ENCODE data around the gene PITRM1.

PITRM1 gene

DNA sequence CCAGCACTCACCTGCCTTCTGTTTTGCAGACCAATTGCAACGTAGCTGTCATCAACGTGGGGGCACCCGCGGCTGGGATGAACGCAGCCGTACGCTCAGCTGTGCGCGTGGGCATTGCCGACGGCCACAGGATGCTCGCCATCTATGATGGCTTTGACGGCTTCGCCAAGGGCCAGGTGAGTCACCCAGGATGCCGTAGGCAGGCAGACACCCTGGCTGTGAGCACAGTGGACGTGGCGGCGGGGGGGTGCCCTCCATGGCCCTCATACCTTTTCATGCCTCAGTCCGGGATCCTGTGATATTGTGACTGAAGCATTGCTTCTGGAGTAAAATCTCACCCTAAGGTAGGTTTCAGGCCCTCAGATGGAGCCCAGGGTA is 59.2 kb downstream of the PITRM1 start:
- H3K9ac ChIP-seq (ENCODE audit: low read length in 5 of 5), result no peak overlapping the region
- H3K4me3 ChIP-seq (ENCODE audit: low read depth in 1 of 5, low read length in 5 of 5), result no peak overlapping the region
- peaks cover 0 to 75% (median 45%) of the 10 kb centered on the region in 5 donors for H3K36me3 ChIP-seq (ENCODE audit: control insufficient read depth in 5 of 5, insufficient read depth in 5 of 5, low read length in 5 of 5)
- peaks cover 0 to 4% (median 0%) of the 10 kb centered on the region in 5 donors for H3K27me3 ChIP-seq (ENCODE audit: control insufficient read depth in 5 of 5, insufficient read depth in 4 of 5, low read length in 5 of 5)
- H3K27ac ChIP-seq (ENCODE audit: low read depth, low read length), result no peak overlapping the region
- H3K4me1 ChIP-seq (ENCODE audit: control insufficient read depth in 5 of 5, insufficient read depth in 5 of 5, low read length in 5 of 5), result peaks cover 0 to 16% (median 9%) of the 10 kb centered on the region in 5 donors
- no peaks in the 10 kb centered on the region for H3K9me3 ChIP-seq (ENCODE audit: control insufficient read depth in 5 of 5, low read length in 5 of 5)

GRCh38 chr10:3111621-3112163 is 60.9 kb downstream of the PITRM1 start:
- H3K4me1 ChIP-seq (ENCODE audit: control insufficient read depth in 5 of 5, insufficient read depth in 5 of 5, low read length in 5 of 5), result peaks cover 6 to 27% (median 14%) of the 10 kb centered on the region in 5 donors
- H3K36me3 ChIP-seq (ENCODE audit: control insufficient read depth in 5 of 5, insufficient read depth in 5 of 5, low read length in 5 of 5), result peaks cover 0 to 70% (median 44%) of the 10 kb centered on the region in 5 donors
- no peak overlapping the region for H3K9ac ChIP-seq (ENCODE audit: low read length in 5 of 5)
- H3K27me3 ChIP-seq (ENCODE audit: control insufficient read depth in 5 of 5, insufficient read depth in 4 of 5, low read length in 5 of 5), result peaks cover 0 to 3% (median 0%) of the 10 kb centered on the region in 5 donors
- no peak overlapping the region for H3K27ac ChIP-seq (ENCODE audit: low read depth, low read length)
- H3K4me3 ChIP-seq (ENCODE audit: low read depth in 1 of 5, low read length in 5 of 5), result no peak overlapping the region
- H3K9me3 ChIP-seq (ENCODE audit: control insufficient read depth in 5 of 5, low read length in 5 of 5), result no peaks in the 10 kb centered on the region

- no peak overlapping the region for H3K4me3 ChIP-seq (ENCODE audit: low read depth in 1 of 5, low read length in 5 of 5)
- H3K27ac ChIP-seq (ENCODE audit: low read depth, low read length), result no peak overlapping the region
- H3K4me1 ChIP-seq (ENCODE audit: control insufficient read depth in 5 of 5, insufficient read depth in 5 of 5, low read length in 5 of 5), result peaks cover 6 to 27% (median 14%) of the 10 kb centered on the region in 5 donors
- peaks cover 0 to 3% (median 0%) of the 10 kb centered on the region in 5 donors for H3K27me3 ChIP-seq (ENCODE audit: control insufficient read depth in 5 of 5, insufficient read depth in 4 of 5, low read length in 5 of 5)
- no peaks in the 10 kb centered on the region for H3K9me3 ChIP-seq (ENCODE audit: control insufficient read depth in 5 of 5, low read length in 5 of 5)
- H3K36me3 ChIP-seq (ENCODE audit: control insufficient read depth in 5 of 5, insufficient read depth in 5 of 5, low read length in 5 of 5), result peaks cover 0 to 63% (median 40%) of the 10 kb centered on the region in 5 donors
- H3K9ac ChIP-seq (ENCODE audit: low read length in 5 of 5), result no peak overlapping the region
Observed at GRCh38 chr10:3110782-3111620, 61.6 kb downstream of the PITRM1 start.

- Histone ChIP-seq H3K27me3 (ENCODE audit: control insufficient read depth in 5 of 5, insufficient read depth in 4 of 5, low read length in 5 of 5) (peaks cover 0 to 3% (median 0%) of the 10 kb centered on the region in 5 donors), H3K4me3 (ENCODE audit: low read depth in 1 of 5, low read length in 5 of 5) (no peak overlapping the region), H3K36me3 (ENCODE audit: control insufficient read depth in 5 of 5, insufficient read depth in 5 of 5, low read length in 5 of 5) (peaks cover 0 to 65% (median 43%) of the 10 kb centered on the region in 5 donors), H3K27ac (ENCODE audit: low read depth, low read length) (no peak overlapping the region), H3K9ac (ENCODE audit: low read length in 5 of 5) (no peak overlapping the region), H3K4me1 (ENCODE audit: control insufficient read depth in 5 of 5, insufficient read depth in 5 of 5, low read length in 5 of 5) (peaks cover 6 to 30% (median 14%) of the 10 kb centered on the region in 5 donors), H3K9me3 (ENCODE audit: control insufficient read depth in 5 of 5, low read length in 5 of 5) (no peaks in the 10 kb centered on the region)
Observed at GRCh38 chr10:3109633-3110032, 62.9 kb downstream of the PITRM1 start.

DNA sequence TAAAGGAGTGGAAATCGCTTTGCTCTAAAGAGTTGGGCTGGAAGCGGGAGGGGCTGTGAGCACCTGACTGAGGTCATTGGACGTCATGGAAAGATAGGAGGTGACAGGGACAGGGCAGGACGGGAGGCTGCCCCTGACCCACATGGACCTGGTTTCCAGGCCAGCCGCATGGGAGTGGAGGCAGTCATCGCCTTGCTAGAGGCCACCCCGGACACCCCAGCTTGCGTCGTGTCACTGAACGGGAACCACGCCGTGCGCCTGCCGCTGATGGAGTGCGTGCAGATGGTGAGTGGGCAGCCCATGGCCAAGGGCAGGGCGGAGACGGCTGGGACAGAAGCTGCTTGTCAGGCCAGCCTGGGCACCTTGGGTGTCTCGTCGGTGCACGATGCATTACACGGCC is 63.4 kb downstream of the PITRM1 start:
- Histone ChIP-seq H3K9me3 (ENCODE audit: control insufficient read depth in 5 of 5, low read length in 5 of 5) (no peaks in the 10 kb centered on the region), H3K36me3 (ENCODE audit: control insufficient read depth in 5 of 5, insufficient read depth in 5 of 5, low read length in 5 of 5) (peaks cover 0 to 66% (median 44%) of the 10 kb centered on the region in 5 donors), H3K4me3 (ENCODE audit: low read depth in 1 of 5, low read length in 5 of 5) (no peak overlapping the region), H3K9ac (ENCODE audit: low read length in 5 of 5) (no peak overlapping the region), H3K4me1 (ENCODE audit: control insufficient read depth in 5 of 5, insufficient read depth in 5 of 5, low read length in 5 of 5) (peaks cover 6 to 34% (median 14%) of the 10 kb centered on the region in 5 donors), H3K27me3 (ENCODE audit: control insufficient read depth in 5 of 5, insufficient read depth in 4 of 5, low read length in 5 of 5) (peaks cover 0 to 3% (median 0%) of the 10 kb centered on the region in 5 donors), H3K27ac (ENCODE audit: low read depth, low read length) (no peak overlapping the region)

DNA sequence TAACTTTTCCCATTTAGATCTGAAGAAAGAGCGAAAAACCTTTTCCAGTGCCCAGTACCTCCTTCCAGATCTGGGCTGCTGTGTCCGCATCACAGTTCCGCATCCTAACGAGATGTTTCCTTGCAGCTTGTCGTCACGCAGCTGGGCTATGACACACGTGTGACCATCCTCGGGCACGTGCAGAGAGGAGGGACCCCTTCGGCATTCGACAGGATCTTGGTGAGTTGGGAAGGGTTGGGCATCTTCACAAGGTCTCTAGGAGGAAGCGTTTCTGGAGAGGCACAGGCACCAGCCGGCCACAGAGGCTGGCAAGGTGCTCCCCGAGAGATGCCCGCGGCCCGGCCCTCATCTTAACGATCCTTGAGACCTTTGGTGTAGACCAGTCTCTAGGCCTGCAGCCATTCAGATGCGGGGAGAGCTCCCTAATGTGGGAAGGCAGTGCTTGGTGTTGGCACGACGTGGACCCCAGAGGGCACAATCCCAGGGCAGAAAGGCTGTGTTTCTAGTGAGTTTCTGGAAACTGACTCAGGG is 63.9 kb downstream of the PITRM1 start:
- peaks cover 0 to 3% (median 0%) of the 10 kb centered on the region in 5 donors for H3K27me3 ChIP-seq (ENCODE audit: control insufficient read depth in 5 of 5, insufficient read depth in 4 of 5, low read length in 5 of 5)
- H3K36me3 ChIP-seq (ENCODE audit: control insufficient read depth in 5 of 5, insufficient read depth in 5 of 5, low read length in 5 of 5), result peaks cover 0 to 67% (median 46%) of the 10 kb centered on the region in 5 donors
- H3K27ac ChIP-seq (ENCODE audit: low read depth, low read length), result no peak overlapping the region
- no peak overlapping the region for H3K4me3 ChIP-seq (ENCODE audit: low read depth in 1 of 5, low read length in 5 of 5)
- no peak overlapping the region for H3K9ac ChIP-seq (ENCODE audit: low read length in 5 of 5)
- H3K4me1 ChIP-seq (ENCODE audit: control insufficient read depth in 5 of 5, insufficient read depth in 5 of 5, low read length in 5 of 5), result peaks cover 6 to 36% (median 14%) of the 10 kb centered on the region in 5 donors
- no peaks in the 10 kb centered on the region for H3K9me3 ChIP-seq (ENCODE audit: control insufficient read depth in 5 of 5, low read length in 5 of 5)

DNA sequence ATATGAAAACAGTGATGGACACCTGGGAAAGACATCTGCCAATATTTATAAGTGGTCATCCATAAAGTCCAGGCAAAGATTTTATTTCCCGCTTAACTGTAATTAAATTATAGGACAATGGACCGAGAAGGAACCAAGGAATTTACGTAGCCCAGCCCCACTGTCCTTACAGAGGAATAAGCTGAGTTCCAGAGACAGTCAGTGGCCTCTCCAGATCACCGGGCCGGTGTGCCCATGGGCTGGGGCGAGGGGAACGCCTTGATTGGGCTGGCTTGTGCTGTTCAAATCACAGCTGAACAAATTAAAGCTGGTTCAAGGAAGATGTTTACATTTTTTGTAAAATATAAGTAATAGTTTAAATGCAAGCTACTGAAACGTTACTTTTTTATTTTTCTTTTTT is 64.5 kb downstream of the PITRM1 start:
- H3K4me1 ChIP-seq (ENCODE audit: control insufficient read depth in 5 of 5, insufficient read depth in 5 of 5, low read length in 5 of 5), result peaks cover 6 to 40% (median 17%) of the 10 kb centered on the region in 5 donors
- H3K9me3 ChIP-seq (ENCODE audit: control insufficient read depth in 5 of 5, low read length in 5 of 5), result no peaks in the 10 kb centered on the region
- peaks cover 0 to 3% (median 0%) of the 10 kb centered on the region in 5 donors for H3K27me3 ChIP-seq (ENCODE audit: control insufficient read depth in 5 of 5, insufficient read depth in 4 of 5, low read length in 5 of 5)
- H3K4me3 ChIP-seq (ENCODE audit: low read depth in 1 of 5, low read length in 5 of 5), result no peak overlapping the region
- peak overlapping the region; percentile 65 for H3K27ac ChIP-seq (ENCODE audit: low read depth, low read length)
- peak overlapping the region in 2 of 5 donors; percentile 9 to 13 for H3K9ac ChIP-seq (ENCODE audit: low read length in 5 of 5)
- peaks cover 0 to 62% (median 42%) of the 10 kb centered on the region in 5 donors for H3K36me3 ChIP-seq (ENCODE audit: control insufficient read depth in 5 of 5, insufficient read depth in 5 of 5, low read length in 5 of 5)

- H3K4me1 ChIP-seq (ENCODE audit: control insufficient read depth in 5 of 5, insufficient read depth in 5 of 5, low read length in 5 of 5), result peaks cover 6 to 42% (median 20%) of the 10 kb centered on the region in 5 donors
Observed at GRCh38 chr10:3107426-3107961, 65.1 kb downstream of the PITRM1 start.

DNA sequence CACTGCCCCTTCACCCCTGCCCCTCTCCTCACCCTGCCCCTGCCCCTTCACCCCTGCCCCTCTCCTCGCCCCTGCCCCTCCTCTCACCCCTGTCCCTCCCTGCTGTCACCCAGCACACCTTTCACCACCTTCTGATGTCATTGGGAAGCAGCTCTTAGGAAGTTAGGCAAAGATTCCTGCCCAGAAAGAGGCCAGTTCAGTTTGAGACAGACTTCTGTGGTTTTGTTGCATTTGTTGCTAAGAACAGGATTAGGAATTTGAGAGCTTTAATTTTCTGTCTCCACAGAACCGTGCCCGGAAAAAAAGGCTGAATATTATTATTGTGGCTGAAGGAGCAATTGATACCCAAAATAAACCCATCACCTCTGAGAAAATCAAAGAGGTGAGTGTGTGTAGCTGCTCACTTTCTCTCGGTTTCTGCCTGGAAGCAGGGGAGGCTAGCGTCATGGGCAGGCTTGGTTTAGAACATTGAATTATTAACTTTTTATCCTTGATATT is 65.6 kb downstream of the PITRM1 start:
- Histone ChIP-seq H3K9me3 (ENCODE audit: control insufficient read depth in 5 of 5, low read length in 5 of 5) (no peaks in the 10 kb centered on the region), H3K36me3 (ENCODE audit: control insufficient read depth in 5 of 5, insufficient read depth in 5 of 5, low read length in 5 of 5) (peaks cover 0 to 51% (median 33%) of the 10 kb centered on the region in 5 donors), H3K27ac (ENCODE audit: low read depth, low read length) (peak overlapping the region; percentile 65), H3K4me1 (ENCODE audit: control insufficient read depth in 5 of 5, insufficient read depth in 5 of 5, low read length in 5 of 5) (peaks cover 6 to 37% (median 20%) of the 10 kb centered on the region in 5 donors), H3K27me3 (ENCODE audit: control insufficient read depth in 5 of 5, insufficient read depth in 4 of 5, low read length in 5 of 5) (peaks cover 0 to 3% (median 0%) of the 10 kb centered on the region in 5 donors), H3K4me3 (ENCODE audit: low read depth in 1 of 5, low read length in 5 of 5) (no peak overlapping the region), H3K9ac (ENCODE audit: low read length in 5 of 5) (peak overlapping the region in 1 of 5 donors; percentile 41)

More at GRCh38 chr10:3107426-3107961, 65.1 kb downstream of the PITRM1 start:
- Histone ChIP-seq H3K4me3 (ENCODE audit: low read depth in 1 of 5, low read length in 5 of 5) (peak overlapping the region in 1 of 5 donors; percentile 2), H3K27me3 (ENCODE audit: control insufficient read depth in 5 of 5, insufficient read depth in 4 of 5, low read length in 5 of 5) (peaks cover 0 to 3% (median 0%) of the 10 kb centered on the region in 5 donors), H3K9me3 (ENCODE audit: control insufficient read depth in 5 of 5, low read length in 5 of 5) (no peaks in the 10 kb centered on the region), H3K9ac (ENCODE audit: low read length in 5 of 5) (peak overlapping the region in 2 of 5 donors; percentile 13 to 41), H3K36me3 (ENCODE audit: control insufficient read depth in 5 of 5, insufficient read depth in 5 of 5, low read length in 5 of 5) (peaks cover 0 to 56% (median 38%) of the 10 kb centered on the region in 5 donors), H3K27ac (ENCODE audit: low read depth, low read length) (peak overlapping the region; percentile 65)
